KBM-7 (cell line): Measurements from ENCODE around the gene MAGI1.

ENCODE experiments used
- DNase-seq: peaks from one replicate; pipeline ENCODE4 v3.0.0-alpha.2; 2015
- in situ Hi-C: fragments of 300-500 bp; cut with MboI; formaldehyde crosslinking; loops from 2 replicates; pipeline ENCODE4 v1.14.3; 2020; ENCODE audit warnings: low sequenced_read_pairs, low pct_unique_long_range_greater_than_20kb, mixed read lengths

Gene MAGI1

DNA sequence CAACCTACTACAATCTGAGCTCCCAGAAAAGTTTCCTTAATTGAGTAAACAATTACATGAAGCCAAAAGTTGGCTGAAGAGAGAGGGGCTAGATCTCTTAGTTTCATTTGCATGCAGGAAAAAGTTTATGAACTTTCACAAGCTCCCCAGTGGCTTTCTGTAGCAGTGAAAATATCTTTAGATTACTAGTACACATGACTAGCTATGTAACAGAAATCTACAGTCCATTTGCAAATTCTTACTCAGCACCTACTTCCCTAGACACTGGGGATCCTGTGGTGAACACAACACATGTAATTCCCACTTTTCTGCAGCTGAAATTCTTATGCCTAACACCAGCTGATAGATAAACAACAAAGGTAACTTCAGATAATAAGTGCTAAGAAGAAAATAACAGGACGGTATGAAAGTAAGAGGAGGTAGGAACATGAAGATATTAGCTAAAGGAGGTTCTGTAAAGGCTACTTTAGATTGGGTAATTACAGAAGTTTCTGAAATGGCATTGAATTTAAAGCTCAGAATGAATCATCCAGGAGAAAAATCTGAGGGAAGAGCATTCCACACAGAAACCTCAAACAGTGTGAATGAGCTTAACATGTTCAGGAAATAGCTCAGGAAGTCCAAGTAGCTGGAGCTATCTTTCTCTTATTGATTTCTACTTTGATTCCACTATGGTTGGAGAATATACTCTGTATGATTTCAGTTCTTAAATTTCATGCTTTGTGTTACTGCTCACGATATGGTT lies 204.8 kb downstream of the MAGI1 start:
- no peak for DNase-seq
- in situ Hi-C loops: no loop called here

DNA sequence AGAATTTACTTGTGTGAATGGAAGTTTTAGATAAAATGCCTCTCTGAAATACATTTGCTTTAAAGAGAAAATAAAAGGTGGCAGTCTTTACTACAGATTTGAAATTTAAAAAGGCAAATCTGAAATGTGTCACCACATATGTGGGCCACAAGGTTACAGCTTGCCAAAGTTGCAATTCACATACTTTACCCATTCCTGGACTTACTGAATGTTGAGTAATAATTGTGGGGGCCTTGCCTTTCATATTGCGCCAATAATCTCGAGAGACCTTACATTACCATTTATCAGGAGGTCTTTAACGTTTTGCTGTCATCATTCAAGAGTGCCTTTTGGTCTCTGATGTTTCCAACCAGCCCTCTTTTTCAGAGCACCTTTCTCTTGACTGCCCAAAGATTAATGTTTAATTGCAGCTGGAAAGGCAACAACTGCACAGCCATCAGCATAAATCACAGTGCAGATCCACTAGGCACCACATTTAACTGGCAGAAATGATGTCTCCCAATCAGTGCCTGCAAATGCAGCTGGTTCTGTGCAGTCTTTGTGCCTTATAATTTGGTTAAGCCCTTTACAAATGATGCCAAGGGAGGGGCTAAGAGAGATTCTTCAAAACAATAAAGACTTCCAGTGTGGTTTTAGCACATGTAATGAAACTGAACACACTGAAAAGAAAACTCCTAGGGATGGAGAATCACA lies 206.8 kb downstream of the MAGI1 start:
- no peak for DNase-seq
- in situ Hi-C loops: no loop called here

DNA sequence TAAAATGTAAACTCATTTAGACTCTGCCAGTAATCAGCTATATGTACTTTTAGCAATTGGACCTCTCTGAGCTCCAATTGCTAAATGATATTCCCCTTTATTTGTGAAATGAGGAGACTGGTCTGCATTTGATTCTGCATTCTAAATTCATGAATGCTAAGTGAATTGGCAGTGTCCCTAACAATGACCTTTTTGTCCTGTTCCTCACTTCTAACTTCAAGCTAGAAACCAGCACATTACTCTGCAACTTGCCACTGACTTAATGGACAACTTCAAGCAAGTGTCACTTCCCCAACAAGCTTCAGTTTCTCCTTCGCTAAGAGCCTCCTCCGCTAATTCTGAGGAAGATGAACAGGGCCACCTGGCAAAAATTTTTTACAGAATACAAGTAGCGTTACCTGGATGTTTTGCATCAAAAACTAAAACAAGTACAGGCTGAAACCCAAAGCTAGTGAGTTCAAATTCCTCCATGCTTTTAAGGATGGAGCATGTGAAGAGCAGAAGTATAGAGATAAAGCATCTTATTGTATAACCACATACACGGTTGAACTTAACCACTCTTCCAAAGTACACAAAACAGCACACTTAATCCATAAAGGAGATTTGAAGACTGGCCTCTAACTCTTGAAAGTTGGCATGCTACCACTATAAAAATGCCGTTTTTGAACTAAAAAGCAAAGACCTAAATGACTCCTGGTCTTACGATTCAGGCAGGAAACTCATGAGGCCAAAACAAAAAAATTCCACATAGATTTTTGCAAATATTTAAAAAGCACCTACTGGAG lies 207.6 kb downstream of the MAGI1 start:
- in situ Hi-C loops: no loop called here
- DNase-seq: no peak

DNA sequence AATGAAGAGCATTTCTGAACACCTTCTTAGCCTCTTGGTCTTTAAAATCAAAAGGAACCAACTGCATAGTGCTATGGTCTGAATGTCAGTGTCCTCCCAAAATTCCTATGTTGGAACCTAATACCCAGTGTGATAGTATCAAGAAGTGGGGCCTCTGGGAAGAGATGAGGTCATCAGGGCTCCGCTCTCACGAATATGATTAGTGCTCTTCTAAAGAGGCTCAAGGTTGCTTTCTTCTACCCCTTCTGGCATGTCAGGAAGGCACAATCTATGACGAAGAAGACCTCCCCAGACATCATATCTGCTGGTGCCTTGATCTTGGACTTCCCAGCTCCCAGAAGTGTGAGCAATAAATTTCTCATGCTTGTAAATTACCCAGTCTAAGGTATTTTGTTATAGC lies 209.5 kb downstream of the MAGI1 start:
- in situ Hi-C loops: no loop called here
- DNase-seq: no peak

DNA sequence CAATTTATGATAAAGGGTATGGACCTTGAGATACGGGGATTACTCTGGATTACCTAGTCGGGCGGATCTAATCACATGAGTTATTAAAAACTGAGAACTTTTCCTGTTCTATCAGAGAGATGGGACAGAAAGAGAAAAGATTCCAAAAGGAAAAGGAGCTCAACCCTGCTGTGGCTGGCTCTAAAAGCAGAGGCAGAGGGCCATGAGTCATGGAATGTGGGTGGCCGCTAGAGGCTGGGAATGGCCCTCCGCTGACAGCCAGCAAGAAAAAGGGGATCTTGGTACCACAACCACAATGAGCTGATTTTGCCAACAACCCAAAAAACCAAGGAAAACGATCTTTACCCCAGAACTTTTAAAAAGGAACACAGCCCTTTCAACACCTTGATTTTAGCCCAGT lies 210.0 kb downstream of the MAGI1 start:
- in situ Hi-C loops: no loop called here
- no peak for DNase-seq

DNA sequence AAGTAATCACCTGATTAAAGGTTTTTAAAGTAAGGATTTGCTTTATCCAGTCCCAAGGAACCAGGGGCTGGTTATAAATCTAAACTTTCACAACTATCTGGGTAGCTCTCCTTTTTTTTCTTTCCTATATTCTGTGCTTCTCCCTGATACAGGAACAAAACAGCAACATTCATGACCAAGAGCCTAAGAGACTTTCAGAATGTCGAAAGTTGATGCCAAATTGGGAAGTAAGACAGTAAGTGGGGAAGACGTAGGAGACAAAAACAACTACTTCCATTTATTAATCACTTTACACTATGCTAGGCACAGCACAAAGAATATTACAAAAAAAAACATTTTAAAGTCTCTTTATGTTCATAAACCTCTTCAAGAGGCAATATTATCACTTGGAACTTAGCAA lies 211.6 kb downstream of the MAGI1 start:
- DNase-seq: no peak
- in situ Hi-C loops: no loop called here

DNA sequence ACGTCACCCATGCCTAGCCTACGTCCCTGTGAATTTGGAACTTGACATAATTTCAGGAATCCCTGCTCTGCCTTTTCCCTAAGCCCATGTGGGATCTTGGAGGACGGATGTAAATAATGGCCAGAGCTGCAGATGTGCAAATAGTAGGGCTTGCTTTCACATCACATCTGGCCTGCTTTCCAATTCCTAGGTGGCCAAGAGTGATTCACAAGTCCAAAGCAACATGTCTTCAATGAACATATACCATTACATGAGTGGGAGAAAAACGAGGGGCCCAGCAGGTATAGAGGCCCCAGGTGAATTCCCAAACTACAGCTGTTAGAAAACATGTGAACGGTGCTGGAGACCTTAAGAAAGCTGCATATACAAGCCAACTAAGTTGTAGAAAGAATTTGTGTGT lies 214.6 kb downstream of the MAGI1 start:
- DNase-seq: no peak
- in situ Hi-C loops: no loop called here

DNA sequence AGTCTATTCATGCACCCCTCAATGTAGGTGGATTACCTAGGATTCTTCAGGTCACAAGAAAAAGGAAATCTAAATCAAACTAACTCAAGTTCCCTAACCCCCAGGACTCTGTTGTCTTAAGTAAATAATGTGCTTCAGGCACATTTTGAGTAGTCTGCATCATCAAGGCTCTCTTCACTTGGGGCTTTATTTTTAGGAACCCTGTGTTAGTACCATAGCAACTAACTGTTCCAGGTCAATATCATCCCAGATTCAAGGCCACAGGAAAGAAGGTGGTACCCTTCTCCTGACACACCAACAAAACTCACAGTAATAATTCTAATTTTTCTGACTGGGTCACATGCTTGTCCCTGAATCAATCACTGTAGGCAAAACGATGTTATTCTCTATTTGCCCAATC lies 218.1 kb downstream of the MAGI1 start:
- in situ Hi-C loops: no loop called here
- no peak for DNase-seq

DNA sequence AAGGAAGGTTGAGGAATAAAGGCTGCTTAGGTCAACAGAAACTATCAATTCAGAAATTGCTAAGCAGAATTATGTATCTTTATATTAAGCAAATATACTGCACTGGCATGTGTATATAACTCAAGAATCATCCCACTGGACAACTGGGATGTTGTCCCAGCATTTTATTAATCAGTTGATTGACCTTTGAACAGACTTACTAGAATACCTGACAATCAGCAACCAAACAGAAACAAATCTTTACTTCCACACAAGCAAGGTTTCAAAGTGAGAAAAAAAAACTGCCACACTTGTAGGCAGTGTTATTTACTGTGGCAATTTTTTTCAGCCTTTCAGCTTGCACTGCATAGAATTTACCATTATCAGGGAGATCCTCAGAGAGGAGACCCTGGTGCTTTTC lies 218.8 kb downstream of the MAGI1 start:
- no peak for DNase-seq
- in situ Hi-C loops: no loop called here

DNA sequence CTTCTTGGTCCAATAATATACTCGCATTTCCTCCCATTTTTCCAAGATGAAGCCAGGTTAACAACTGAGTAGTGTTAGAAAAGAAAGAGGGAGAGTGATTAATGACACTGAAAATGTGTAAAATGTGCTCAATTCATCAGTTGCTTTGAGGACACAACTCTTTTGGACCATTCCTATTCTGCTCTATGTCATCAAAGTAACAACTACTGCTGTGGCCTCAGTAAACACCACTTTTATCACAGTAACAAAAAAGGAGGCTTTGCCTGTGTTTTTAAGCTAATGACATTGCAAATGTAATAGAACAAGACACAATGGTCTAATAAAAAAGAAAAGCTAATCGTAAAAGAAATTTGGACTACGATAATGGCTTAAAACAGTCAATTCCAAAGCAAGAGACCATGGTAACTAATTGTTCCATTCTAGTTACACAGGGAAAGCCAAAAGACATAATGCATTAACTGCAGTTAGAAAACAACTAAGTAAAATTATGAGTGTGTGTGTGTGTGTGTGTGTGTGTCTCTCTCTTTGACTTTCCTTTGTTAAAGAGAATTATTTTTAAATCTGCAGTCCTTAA lies 221.1 kb downstream of the MAGI1 start:
- DNase-seq: no peak
- in situ Hi-C loops: no loop called here

DNA sequence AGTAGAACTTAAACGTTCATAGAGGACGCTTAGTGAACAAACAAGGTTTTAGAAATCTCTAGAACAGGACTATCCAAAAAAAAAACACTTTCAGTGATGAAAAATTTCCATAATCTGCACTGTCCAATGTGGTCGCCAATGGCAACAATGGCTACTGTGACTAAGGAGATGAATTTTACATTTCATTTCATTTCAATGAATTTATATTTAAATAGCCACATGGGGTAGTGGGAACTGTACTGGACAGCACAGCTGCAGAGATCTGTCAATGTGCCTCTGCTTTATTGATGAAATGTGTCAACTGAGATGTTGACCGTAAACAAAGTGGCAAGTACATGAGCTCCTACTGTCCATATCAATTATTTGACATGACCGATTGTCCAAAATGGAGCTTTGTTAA lies 222.5 kb downstream of the MAGI1 start:
- in situ Hi-C loops: no loop called here
- DNase-seq: no peak

DNA sequence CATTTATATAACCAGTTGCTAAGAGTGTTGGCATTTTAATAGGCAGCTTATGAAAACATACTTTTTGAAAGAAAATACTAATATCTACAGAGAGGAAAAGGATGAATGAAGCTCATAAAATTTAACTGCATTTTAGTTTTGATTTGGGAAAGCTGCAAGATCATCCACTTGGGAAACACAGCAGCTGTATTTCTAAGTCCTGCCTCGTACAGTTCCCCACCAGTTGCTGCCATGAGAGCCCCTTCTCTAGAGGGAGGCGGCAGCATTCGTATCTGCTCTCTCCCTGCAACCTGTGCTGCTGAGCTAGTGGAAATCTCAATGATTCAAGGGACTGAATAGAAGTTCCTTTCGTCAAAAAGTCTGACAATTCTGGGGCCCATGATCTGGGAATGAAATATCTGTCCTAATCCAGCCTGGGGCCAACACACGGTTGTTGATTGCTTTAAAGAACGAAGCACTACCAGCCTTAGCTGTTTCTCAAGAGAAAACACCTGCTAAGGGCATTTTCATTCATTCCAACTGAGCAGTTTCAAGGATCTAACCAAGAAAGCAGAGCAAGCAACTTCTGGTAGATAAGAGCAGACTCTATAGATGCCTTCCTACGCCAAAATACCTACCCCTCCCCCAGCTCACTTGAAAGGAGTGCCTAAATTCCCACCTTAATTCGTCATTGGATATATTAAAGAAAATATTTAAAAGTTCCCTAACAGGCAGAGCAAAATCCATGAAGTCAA lies 223.7 kb downstream of the MAGI1 start:
- in situ Hi-C loops: no loop called here

DNA sequence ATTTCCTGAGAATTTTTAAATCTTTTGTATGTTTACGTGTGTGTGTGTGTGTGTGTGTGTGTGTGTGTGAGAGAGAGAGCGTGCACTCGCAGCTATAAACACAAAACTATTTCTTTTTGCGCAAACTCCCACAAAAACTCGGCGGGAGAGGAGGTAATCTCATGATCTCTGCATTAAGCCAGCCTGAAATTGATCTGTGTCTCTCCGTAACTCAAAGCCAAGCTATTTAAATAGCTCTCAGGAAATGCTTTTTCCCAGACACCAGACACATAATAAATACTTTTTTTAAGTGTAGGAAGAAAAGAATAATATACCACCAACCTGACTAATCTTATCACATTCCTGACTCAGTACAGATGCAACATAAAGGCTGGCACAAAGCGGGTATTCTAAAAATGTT lies 226.8 kb downstream of the MAGI1 start:
- in situ Hi-C loops: no loop called here
- no peak for DNase-seq

More for the DNA sequence above, 223.7 kb downstream of the MAGI1 start:
- no peak for DNase-seq

DNA sequence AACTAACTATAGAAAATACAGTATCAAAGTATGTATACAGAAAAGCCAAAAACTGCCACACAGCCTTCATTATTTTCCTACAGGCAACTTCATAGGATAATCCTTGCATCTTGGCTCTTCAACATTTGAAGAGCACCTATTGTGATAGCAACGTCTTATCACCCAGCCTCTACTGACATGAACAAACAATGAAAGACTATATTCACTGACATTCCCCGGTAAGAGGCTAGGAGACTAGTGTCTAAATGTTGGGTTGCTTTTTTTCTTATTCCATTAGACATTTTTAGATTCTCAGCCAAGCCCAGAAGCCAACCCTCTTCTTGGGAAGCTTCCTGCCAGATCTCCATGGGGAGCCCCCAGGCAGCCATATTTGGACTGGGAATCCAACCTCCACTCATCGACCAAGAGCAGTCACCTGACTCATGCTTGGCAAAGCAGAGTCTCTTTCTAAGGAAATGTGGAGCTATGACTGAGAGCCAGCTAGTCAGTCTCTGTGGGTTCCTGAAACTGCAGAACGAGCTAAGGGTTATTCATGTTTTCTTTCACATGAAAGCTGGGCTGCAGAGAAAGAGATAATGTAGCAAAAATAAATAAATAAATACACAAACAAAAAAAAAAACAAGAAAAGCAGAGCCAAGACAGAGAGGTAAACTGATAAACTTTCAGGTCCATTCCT lies 227.5 kb downstream of the MAGI1 start:
- no peak for DNase-seq
- in situ Hi-C loops: no loop called here

DNA sequence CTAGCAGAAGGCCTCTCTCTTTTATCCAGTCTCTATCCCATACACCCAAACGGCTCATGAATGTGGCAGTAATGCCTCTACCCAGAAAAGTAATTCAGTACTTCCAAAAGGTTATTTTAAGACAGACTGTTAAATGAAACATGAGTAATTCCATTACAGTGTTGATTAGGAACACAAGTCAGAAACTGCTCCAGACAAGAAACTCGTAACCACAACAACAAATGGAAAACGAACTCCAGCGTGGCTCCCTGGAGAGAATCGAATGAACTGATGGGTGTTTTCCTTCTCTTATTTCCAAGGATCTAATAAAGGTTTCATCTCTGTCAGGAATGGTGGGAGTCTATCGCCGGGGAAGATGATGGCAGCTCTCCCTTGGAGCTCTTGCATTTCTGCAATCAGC lies 228.4 kb downstream of the MAGI1 start:
- no peak for DNase-seq
- in situ Hi-C loops: no loop called here

DNA sequence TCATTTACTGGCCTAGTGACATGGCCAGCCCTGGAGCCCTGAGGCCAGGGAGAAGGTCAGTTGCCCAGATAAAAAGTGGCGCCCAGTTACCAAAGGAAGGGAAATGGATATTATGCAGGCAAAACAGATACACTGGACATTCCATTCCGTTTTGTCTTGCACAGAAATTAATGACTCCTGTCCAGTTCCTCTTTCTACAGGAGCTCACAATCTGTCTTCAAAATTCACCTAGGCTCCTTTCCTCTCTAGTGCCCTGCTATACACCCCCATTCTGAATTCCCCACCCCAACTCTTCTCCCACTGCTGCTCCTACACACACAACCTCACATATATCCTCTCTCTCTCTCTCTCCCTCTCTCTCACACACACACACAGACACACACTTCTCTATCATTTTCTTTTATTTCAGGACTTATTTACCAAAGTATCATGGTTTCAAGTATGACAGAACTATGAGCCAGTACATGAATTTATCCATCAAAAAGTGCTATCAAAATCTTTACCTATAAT lies 229.0 kb downstream of the MAGI1 start:
- DNase-seq: no peak

DNA sequence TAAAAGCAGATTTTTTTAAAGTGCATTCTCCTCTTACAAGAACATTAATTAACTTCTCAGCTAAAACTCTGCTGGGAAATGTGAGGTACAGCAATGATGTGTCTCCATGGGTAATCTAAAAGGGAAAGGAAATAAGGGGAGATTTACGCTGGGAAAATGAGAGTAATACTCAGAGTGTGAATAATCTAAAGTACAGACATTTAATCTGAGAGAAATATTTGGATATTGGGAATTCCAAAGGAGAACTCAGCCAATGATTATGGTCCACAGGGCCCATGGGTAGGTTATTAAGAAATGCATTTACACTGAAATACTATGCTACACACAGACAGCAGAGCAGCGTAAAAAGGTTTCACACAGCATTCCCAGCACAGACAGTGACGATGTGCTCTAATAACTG lies 229.9 kb downstream of the MAGI1 start:
- in situ Hi-C loops: no loop called here

More for the DNA sequence above, 229.0 kb downstream of the MAGI1 start:
- in situ Hi-C loops: no loop called here

DNA sequence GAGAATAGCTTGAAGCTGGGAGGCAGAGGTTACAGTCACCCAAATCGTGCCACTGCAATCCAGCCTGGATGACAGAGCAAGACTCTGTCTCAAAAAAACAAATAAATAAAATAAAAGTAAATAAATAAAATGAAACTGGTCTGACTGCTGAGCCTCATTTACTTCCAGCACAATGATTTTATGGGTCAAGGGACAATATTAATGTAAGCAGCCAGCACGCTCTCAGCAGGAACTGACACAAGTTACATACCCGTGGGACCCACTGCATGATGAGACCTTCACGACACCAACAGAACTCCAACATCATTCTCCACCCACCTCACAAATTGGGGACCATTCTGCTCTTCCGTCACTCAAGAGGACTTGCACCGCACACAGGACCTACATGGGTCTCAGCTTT lies 230.3 kb downstream of the MAGI1 start:
- in situ Hi-C loops: no loop called here
- DNase-seq: no peak

More for the DNA sequence above, 229.9 kb downstream of the MAGI1 start:
- DNase-seq: no peak

DNA sequence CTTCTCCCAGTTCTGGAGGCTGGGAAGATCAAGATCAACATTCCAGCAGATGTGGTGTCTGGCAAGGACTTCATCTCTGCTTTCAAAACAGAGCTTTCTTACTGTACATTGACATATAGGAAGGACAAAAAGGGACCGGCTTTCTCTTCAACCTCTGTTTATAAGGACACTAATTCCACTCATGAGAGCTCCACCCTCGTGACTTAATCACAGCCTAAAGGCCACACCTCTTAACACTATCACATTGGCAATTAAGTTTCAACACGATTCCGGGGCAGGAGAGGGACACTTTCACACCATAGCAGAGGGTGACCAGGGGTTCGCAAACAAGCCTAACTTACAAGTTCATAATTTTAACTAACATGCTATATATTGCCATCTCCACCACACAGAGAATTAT lies 231.5 kb downstream of the MAGI1 start:
- no peak for DNase-seq
- in situ Hi-C loops: no loop called here
